LNCaP clone FGC (cell line): ENCODE data around the gene ABCB10.
A peak's percentile ranks its signal among the peaks of the same experiment; 100 is the strongest.
"Not testable (repeated sequence)": the region's sequence is repeated elsewhere in the genome, so short reads cannot be mapped to it uniquely, and the experiment has no call there.

Experiments
- DNase-seq: peaks from one replicate; pipeline ENCODE4 v3.0.0-alpha.2; 2011; ENCODE audit warnings: low read depth
- H3K4me3 ChIP-seq: 2 replicates; pipeline ENCODE4 v1.5.1; 2011; ENCODE audit warnings: mild to moderate bottlenecking, low read depth, low read length, control low read depth
- CTCF ChIP-seq: IDR thresholded peaks from 2 replicates; pipeline ENCODE4 v1.5.1; 2012; ENCODE audit warnings: mild to moderate bottlenecking; ENCODE audit not compliant: control insufficient read depth, insufficient read depth; ENCODE audit errors: extremely low read depth

The ABCB10 gene

GRCh38 chr1:229531326-229531725, 27.2 kb downstream of the ABCB10 start:
- no peak for DNase-seq
- TF ChIP-seq CTCF: no peak
- no peak overlapping the region for H3K4me3 ChIP-seq

GRCh38 chr1:229529639-229530038, 28.9 kb downstream of the ABCB10 start:
- no peak overlapping the region for H3K4me3 ChIP-seq
- DNase-seq: no peak
- TF ChIP-seq CTCF: no peak

GRCh38 chr1:229526695-229527094, 31.8 kb downstream of the ABCB10 start:
- H3K4me3 ChIP-seq: no peak overlapping the region
- no peak for TF ChIP-seq CTCF
- no peak for DNase-seq

GRCh38 chr1:229523052-229523451, 35.5 kb downstream of the ABCB10 start:
- DNase-seq: no peak
- H3K4me3 ChIP-seq: no peak overlapping the region
- TF ChIP-seq CTCF: no peak

GRCh38 chr1:229514578-229515275, 43.8 kb downstream of the ABCB10 start:
- peak; percentile 91 for TF ChIP-seq CTCF
- H3K4me3 ChIP-seq: no peak overlapping the region
- DNase-seq: peak; percentile 59

- H3K4me3 ChIP-seq, DNase-seq: not testable (repeated sequence)
These were observed 46.9 kb downstream of the ABCB10 start for GRCh38 chr1:229511625-229512024.

- H3K4me3 ChIP-seq, DNase-seq: not testable (repeated sequence)
These were observed 47.3 kb downstream of the ABCB10 start for GRCh38 chr1:229511201-229511600.

- no peak overlapping the region for H3K4me3 ChIP-seq
- no peak for DNase-seq
- TF ChIP-seq CTCF: no peak
These were observed 48.9 kb downstream of the ABCB10 start for GRCh38 chr1:229509576-229509975.
